ENCODE measurements around the gene CCDC6. TPM values are rescaled to one million over a fixed set of nuclear protein-coding genes. Genes with fewer than 3 reads are reported as not detected.
A peak's percentile ranks its signal among the peaks of the same experiment; 100 is the strongest.
"Not testable (repeated sequence)": the region's sequence is repeated elsewhere in the genome, so short reads cannot be mapped to it uniquely, and the experiment has no call there.

The CCDC6 gene
- total and polyA plus RNA-seq, 5 experiments from 2014 or later: 3.6 to 23.6 (median 4.4) TPM

- ATAC-seq, DNase-seq, H3K4me1 Mint-ChIP-seq, H3K9me3 Mint-ChIP-seq, POLR2A ChIA-PET, H3K27me3 Mint-ChIP-seq, H3K4me3 Mint-ChIP-seq: not testable (repeated sequence)
- Mint-ChIP-seq H3K36me3 (peaks cover 0 to 59% (median 30%) of the 10 kb centered on the region in 3 donors), H3K27ac (peak overlapping the region in 1 of 10 donors; percentile 14)
Observed at GRCh38 chr10:59790080-59790479, 116.3 kb downstream of the CCDC6 start.

DNA sequence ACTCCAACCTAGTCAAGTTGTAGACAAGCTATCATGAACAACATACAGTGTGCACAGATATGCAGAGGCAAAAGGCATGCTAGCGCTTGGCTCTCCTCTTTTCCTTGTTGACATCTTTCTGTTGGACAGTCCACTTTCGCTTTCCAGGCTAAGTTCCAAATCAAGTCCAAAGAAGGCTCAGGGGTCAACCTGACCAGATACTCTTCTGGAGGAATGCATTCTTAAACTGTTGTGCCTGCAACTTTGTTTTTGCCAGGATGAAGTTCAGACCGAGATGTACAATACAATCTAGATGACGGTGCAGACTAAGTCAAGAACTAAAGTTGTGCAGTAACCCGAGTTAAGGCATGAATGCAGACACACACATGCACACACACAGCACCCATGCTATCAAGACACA, 117.4 kb downstream of the CCDC6 start:
- peaks cover 0 to 48% (median 20%) of the 10 kb centered on the region in 3 donors for H3K36me3 Mint-ChIP-seq
- H3K27me3 Mint-ChIP-seq, H3K9me3 Mint-ChIP-seq, H3K4me3 Mint-ChIP-seq, ATAC-seq, POLR2A ChIA-PET, DNase-seq, H3K4me1 Mint-ChIP-seq: not testable (repeated sequence)
- peak overlapping the region in 1 of 10 donors; percentile 22 for H3K27ac Mint-ChIP-seq

- POLR2A ChIA-PET, H3K4me1 Mint-ChIP-seq, H3K4me3 Mint-ChIP-seq, H3K27ac Mint-ChIP-seq, DNase-seq, ATAC-seq, H3K9me3 Mint-ChIP-seq, H3K27me3 Mint-ChIP-seq: not testable (repeated sequence)
- H3K36me3 Mint-ChIP-seq: peaks cover 0 to 29% (median 10%) of the 10 kb centered on the region in 3 donors
Observed at GRCh38 chr10:59787032-59787431, 119.3 kb downstream of the CCDC6 start.

DNA sequence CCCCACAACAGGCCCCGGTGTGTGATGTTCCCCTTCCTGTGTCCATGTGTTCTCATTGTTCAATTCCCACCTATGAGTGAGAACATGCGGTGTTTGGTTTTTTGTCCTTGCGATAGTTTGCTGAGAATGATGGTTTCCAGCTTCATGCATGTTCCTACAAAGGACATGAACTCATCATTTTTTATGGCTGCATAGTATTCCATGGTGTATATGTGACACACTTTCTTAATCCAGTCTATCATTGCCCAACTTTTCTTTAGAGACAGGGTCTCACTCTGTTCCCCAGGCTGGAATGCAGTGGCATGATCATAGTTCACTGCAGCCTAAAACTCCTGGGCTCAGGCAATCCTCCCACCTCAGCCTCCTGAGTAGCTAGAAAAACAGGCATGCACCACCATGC, 120.9 kb downstream of the CCDC6 start:
- DNase-seq, H3K27ac Mint-ChIP-seq, H3K4me3 Mint-ChIP-seq, H3K27me3 Mint-ChIP-seq, ATAC-seq, H3K9me3 Mint-ChIP-seq, H3K4me1 Mint-ChIP-seq, POLR2A ChIA-PET: not testable (repeated sequence)
- H3K36me3 Mint-ChIP-seq: peaks cover 0 to 16% (median 6%) of the 10 kb centered on the region in 3 donors

DNA sequence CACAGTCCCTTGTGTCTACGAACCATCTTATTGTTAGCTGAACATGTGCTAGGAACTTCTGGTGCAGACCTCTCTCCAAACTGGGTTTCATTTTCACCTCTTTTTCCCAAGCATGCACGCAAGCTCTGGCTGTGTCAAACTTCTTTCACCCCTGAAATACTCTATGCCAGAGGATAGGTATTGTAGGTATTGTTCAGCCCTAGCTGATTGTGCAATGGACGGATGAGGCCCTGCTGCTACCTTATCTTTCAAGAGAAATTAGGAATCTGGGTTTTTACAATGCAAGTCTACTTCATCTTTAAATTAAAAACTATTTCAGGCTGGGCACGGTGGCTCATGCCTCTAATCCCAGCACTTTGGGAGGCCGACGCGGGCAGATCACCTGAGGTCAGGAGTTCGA, 124.8 kb downstream of the CCDC6 start:
- Mint-ChIP-seq H3K36me3 (peaks cover 0 to 6% (median 4%) of the 10 kb centered on the region in 3 donors), H3K4me3 (no peak overlapping the region), H3K27me3 (peaks cover 0 to 3% (median 0%) of the 10 kb centered on the region in 5 donors), H3K4me1 (no peaks in the 10 kb centered on the region), H3K9me3 (peaks cover 0 to 20% (median 5%) of the 10 kb centered on the region in 9 donors), H3K27ac (no peak overlapping the region)
- DNase-seq (no peak), ATAC-seq (no peak)
- POLR2A ChIA-PET: no interaction called here

DNA sequence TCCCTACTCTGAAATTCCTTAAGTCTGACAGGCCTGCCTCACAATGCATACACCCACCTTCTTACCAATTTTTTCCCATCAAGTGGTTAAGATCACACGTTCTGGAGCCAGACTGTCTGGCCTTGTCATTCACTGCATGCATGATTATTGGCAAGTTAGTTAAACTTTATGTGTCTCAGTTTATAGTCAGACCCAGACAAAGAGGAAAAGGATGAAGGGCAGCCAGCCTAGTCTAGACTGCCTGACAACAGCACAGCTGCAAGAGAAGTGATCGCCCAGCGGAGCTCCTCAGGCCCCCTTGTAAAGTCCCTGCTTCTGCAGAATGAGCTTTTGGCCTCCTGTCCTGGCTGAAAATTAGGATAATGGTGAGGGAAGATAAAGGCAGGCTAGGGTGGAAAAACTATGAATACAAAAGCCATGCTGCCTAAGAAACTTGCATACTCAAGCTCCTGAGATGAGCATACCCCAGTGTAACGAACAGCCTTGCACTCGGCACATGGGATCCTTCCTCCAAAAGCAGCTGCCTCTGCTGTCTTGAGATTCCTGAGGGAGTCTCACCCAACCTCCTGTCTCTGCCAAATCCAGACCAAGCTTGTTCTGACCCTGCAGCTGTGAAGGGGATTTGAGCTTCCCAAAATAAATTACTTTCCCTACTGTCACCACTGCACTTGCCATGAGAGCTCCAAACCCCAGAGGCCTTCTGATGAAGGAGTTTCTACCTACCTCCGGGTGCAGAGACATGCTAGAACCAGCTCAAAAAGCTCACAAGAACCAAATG, 126.4 kb downstream of the CCDC6 start:
- Mint-ChIP-seq H3K4me1 (no peaks in the 10 kb centered on the region), H3K27me3 (peaks cover 0 to 6% (median 0%) of the 10 kb centered on the region in 5 donors), H3K36me3 (peaks cover 0 to 6% (median 4%) of the 10 kb centered on the region in 3 donors), H3K27ac (no peak overlapping the region), H3K9me3 (peaks cover 0 to 22% (median 7%) of the 10 kb centered on the region in 9 donors), H3K4me3 (no peak overlapping the region)
- DNase-seq: no peak
- no peak for ATAC-seq
- POLR2A ChIA-PET: no interaction called here

DNA sequence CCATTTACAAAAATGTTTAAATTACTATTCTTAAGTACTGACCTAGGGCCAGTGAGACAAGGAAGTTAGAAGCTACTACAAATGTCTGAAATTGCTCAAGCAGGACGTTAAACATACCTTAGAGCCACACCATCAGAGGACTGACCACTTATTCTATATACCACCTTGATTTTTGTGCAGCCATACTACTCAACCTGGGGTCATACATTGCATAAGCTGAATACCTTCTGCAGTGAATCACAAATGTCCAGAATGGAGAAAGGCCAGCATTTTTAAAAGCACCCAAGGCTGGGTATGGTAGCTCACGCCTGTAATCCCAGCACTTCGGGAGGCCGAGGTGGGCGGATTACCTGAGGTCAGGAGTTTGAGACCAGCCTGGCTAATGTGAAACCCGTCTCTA, 131.9 kb downstream of the CCDC6 start:
- Mint-ChIP-seq H3K9me3 (peaks cover 0 to 23% (median 11%) of the 10 kb centered on the region in 9 donors), H3K4me1 (no peaks in the 10 kb centered on the region), H3K27ac (no peak overlapping the region), H3K36me3 (peaks cover 0 to 12% (median 6%) of the 10 kb centered on the region in 3 donors), H3K27me3 (peaks cover 2 to 22% (median 4%) of the 10 kb centered on the region in 5 donors), H3K4me3 (no peak overlapping the region)
- no peak for ATAC-seq
- DNase-seq: no peak
- POLR2A ChIA-PET: no interaction called here

DNA sequence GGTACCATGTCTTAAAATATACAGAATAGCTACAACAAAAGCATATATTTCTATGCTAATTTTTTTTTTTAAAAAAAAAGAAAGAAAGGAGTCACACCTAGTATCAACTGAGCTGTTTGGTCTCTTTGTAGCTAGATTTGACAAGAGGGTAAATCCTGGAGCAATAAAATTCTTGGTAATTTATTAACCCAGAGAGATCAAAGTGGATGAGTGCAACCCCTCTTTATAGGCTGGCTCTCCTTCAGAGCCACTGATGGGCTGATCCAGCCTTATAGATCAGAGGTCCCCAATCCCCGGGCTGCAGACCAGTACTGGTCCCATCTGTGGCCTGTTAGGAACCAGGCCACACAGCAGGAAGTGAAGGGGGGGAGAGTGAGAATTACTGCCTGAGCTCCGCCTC, 133.3 kb downstream of the CCDC6 start:
- DNase-seq (no peak), ATAC-seq (no peak)
- H3K4me1 Mint-ChIP-seq: no peaks in the 10 kb centered on the region
- H3K27ac Mint-ChIP-seq: no peak overlapping the region
- H3K27me3 Mint-ChIP-seq: peaks cover 2 to 22% (median 4%) of the 10 kb centered on the region in 5 donors
- POLR2A ChIA-PET: no interaction called here
- H3K4me3 Mint-ChIP-seq: no peak overlapping the region
- peaks cover 0 to 19% (median 11%) of the 10 kb centered on the region in 9 donors for H3K9me3 Mint-ChIP-seq
- H3K36me3 Mint-ChIP-seq: peaks cover 0 to 9% (median 6%) of the 10 kb centered on the region in 3 donors

- Mint-ChIP-seq H3K4me1 (no peaks in the 10 kb centered on the region), H3K4me3 (no peak overlapping the region), H3K27me3 (peaks cover 2 to 22% (median 4%) of the 10 kb centered on the region in 5 donors), H3K9me3 (peaks cover 0 to 16% (median 3%) of the 10 kb centered on the region in 9 donors), H3K27ac (no peak overlapping the region), H3K36me3 (peaks cover 0 to 6% (median 2%) of the 10 kb centered on the region in 3 donors)
- POLR2A ChIA-PET: no interaction called here
- no peak for ATAC-seq
- no peak for DNase-seq
Observed at GRCh38 chr10:59771162-59771807, 135.1 kb downstream of the CCDC6 start.

DNA sequence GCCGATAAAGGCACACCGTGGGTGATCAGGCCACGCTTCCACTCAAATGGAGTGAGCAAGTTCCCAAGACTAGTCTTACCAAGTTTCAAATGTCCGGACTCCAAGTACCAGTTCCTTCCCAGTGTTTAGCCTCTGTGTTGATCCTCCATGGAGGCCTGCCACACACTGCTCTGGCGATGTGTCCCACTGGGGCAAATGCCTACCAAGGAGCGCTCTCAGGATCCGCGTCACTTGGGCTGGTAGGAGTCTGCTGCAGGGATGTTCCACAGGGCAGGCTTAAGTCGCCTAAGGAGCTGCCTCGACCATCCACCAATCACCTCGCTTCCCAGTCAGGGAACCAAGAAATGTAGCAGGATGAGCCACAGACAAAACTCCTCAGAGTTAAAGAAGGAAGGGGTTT, 135.7 kb downstream of the CCDC6 start:
- POLR2A ChIA-PET: no interaction called here
- ATAC-seq (no peak), DNase-seq (no peak)
- Mint-ChIP-seq H3K9me3 (peaks cover 0 to 11% (median 3%) of the 10 kb centered on the region in 9 donors), H3K27ac (no peak overlapping the region), H3K4me3 (no peak overlapping the region), H3K36me3 (peaks cover 0 to 6% (median 2%) of the 10 kb centered on the region in 3 donors), H3K27me3 (peaks cover 2 to 22% (median 4%) of the 10 kb centered on the region in 5 donors), H3K4me1 (no peaks in the 10 kb centered on the region)

GRCh38 chr10:59762505-59762904, 143.9 kb downstream of the CCDC6 start:
- Mint-ChIP-seq H3K9me3 (peaks cover 0 to 19% (median 5%) of the 10 kb centered on the region in 9 donors), H3K36me3 (peaks cover 0 to 9% (median 0%) of the 10 kb centered on the region in 3 donors), H3K4me1 (peaks cover 0 to 2% (median 0%) of the 10 kb centered on the region in 4 donors), H3K27me3 (peaks cover 0 to 14% (median 4%) of the 10 kb centered on the region in 5 donors), H3K27ac (no peak overlapping the region), H3K4me3 (no peak overlapping the region)
- ATAC-seq (no peak), DNase-seq (no peak)
- POLR2A ChIA-PET: no interaction called here

DNA sequence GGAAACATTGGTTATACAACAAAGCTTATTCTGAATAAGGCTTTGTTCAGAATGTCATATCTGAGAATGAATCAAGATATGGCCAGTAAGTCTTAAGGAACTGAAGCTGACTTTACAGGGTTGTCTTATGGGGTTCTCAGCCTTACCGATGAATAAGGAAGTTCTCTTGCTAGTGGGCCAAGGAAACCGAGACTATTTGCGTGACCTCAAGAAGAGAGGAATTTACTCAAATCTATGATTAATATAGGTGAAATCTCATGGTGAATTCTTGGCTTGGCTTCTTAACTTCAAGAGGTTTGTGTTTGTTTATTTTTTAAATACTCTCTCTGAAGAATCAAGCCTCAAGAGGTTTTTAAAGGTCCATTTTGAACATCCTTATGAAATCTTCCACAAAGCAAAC, 148.4 kb downstream of the CCDC6 start:
- ATAC-seq: no peak
- Mint-ChIP-seq H3K36me3 (peaks cover 0 to 9% (median 0%) of the 10 kb centered on the region in 3 donors), H3K4me3 (no peak overlapping the region), H3K4me1 (no peaks in the 10 kb centered on the region), H3K9me3 (peaks cover 0 to 19% (median 5%) of the 10 kb centered on the region in 9 donors), H3K27ac (no peak overlapping the region), H3K27me3 (peaks cover 0 to 4% (median 0%) of the 10 kb centered on the region in 5 donors)
- POLR2A ChIA-PET: no interaction called here
- no peak for DNase-seq

DNA sequence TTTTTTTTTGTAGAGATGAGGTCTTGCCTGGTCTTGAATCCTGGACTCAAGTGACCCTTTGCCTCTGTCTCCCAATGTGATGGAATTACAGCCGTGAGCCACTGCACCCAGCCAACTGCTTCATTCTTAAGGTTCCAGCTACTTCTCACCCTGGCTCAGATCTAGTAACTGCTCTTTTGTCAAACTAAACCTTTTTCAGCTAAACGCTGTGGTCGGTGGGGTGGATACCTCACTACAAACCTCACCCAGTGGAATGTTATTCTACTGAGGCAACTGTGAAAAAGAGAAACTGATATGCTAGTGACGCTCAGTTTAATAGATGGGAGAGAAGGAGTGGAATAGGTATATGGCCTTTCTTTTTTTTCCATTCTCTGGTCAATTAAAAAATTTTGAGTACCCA, 151.4 kb downstream of the CCDC6 start:
- H3K27ac Mint-ChIP-seq: no peak overlapping the region
- POLR2A ChIA-PET: no interaction called here
- H3K36me3 Mint-ChIP-seq: no peaks in the 10 kb centered on the region
- H3K27me3 Mint-ChIP-seq: peaks cover 0 to 10% (median 8%) of the 10 kb centered on the region in 5 donors
- no peak overlapping the region for H3K4me3 Mint-ChIP-seq
- no peaks in the 10 kb centered on the region for H3K4me1 Mint-ChIP-seq
- ATAC-seq: no peak
- H3K9me3 Mint-ChIP-seq: peaks cover 0 to 9% (median 0%) of the 10 kb centered on the region in 9 donors
- DNase-seq: no peak
